ENCODE results near the gene PAGR1. TPM values are rescaled to one million over a fixed set of nuclear protein-coding genes. Genes with fewer than 3 reads are reported as not detected.

PAGR1 gene
- total and polyA plus RNA-seq, 4 donors: 7.3 to 18.7 (median 14.0) TPM

GRCh38 chr16:29821643-29822115 lies 5.7 kb downstream of the PAGR1 start:
- Histone ChIP-seq H3K9ac (ENCODE audit: low read depth in 1 of 2, low read length in 2 of 2) (peak overlapping the region; percentile 4 to 69), H3K4me3 (ENCODE audit: low read depth in 1 of 3, low read length in 3 of 3) (peak overlapping the region in 2 of 3 donors; percentile 71 to 96), H3K9me3 (ENCODE audit: control insufficient read depth in 4 of 4, low read length in 3 of 4) (no peaks in the 10 kb centered on the region), H3K36me3 (ENCODE audit: control insufficient read depth in 4 of 4, insufficient read depth in 3 of 4, low read depth in 1 of 4, low read length in 3 of 4) (peaks cover 0 to 9% (median 0%) of the 10 kb centered on the region in 4 donors), H3K27me3 (ENCODE audit: control insufficient read depth in 4 of 4, insufficient read depth in 4 of 4, low read length in 3 of 4) (no peaks in the 10 kb centered on the region), H3K4me1 (ENCODE audit: control insufficient read depth in 4 of 4, insufficient read depth in 4 of 4, low read length in 3 of 4) (peaks cover 15 to 55% (median 36%) of the 10 kb centered on the region in 4 donors), H3K27ac (ENCODE audit: low read depth in 1 of 2, low read length in 2 of 2) (peak overlapping the region; percentile 77 to 86)
- WGBS: 55% methylated on average over 7 of the region's 7 CpGs
- no peak for DNase-seq (ENCODE audit: low spot score)
- TF ChIP-seq RAD21 (IDR thresholded peaks at IDR 0.05) (no peak), FOXA2 (IDR thresholded peaks at IDR 0.05) (no peak), ATF3 (IDR thresholded peaks at IDR 0.05) (no peak)
- TF ChIP-seq, protein P1, sequence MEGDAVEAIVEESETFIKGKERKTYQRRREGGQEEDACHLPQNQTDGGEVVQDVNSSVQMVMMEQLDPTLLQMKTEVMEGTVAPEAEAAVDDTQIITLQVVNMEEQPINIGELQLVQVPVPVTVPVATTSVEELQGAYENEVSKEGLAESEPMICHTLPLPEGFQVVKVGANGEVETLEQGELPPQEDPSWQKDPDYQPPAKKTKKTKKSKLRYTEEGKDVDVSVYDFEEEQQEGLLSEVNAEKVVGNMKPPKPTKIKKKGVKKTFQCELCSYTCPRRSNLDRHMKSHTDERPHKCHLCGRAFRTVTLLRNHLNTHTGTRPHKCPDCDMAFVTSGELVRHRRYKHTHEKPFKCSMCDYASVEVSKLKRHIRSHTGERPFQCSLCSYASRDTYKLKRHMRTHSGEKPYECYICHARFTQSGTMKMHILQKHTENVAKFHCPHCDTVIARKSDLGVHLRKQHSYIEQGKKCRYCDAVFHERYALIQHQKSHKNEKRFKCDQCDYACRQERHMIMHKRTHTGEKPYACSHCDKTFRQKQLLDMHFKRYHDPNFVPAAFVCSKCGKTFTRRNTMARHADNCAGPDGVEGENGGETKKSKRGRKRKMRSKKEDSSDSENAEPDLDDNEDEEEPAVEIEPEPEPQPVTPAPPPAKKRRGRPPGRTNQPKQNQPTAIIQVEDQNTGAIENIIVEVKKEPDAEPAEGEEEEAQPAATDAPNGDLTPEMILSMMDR (IDR thresholded peaks at IDR 0.05; ENCODE audit: low read depth, low read length, missing input control): no peak

DNA sequence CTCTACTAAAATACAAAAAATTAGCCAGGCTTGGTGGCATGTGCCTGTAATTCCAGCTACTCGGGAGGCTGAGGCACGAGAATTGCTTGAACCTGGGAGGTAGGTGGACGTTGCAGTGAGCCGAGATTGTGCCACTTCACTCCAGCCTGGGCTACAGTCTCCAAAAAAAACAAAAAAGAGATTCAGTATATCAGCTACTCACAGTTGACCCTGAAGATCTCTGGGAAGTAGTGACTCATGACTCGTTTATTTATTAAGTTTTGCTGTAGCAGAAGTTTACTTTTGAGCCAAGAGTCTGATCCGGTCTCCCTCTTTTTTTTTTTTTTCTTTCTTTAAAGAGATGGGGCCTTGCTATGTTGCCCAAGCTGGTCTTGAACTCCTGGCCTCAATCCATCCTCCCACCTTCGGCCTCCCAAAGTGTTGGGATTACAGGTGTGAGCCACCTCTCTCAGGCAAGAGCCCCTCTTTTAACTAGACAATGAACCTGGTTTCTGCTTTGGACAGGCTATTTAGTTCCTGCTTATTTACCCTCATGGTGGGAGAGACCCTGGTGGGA lies 8.7 kb downstream of the PAGR1 start:
- Histone ChIP-seq H3K36me3 (ENCODE audit: control insufficient read depth in 4 of 4, insufficient read depth in 3 of 4, low read depth in 1 of 4, low read length in 3 of 4) (no peaks in the 10 kb centered on the region), H3K4me1 (ENCODE audit: control insufficient read depth in 4 of 4, insufficient read depth in 4 of 4, low read length in 3 of 4) (peaks cover 18 to 42% (median 30%) of the 10 kb centered on the region in 4 donors), H3K4me3 (ENCODE audit: low read depth in 1 of 3, low read length in 3 of 3) (no peak overlapping the region), H3K9ac (ENCODE audit: low read depth in 1 of 2, low read length in 2 of 2) (no peak overlapping the region), H3K27ac (ENCODE audit: low read depth in 1 of 2, low read length in 2 of 2) (peak overlapping the region; percentile 19 to 30), H3K9me3 (ENCODE audit: control insufficient read depth in 4 of 4, low read length in 3 of 4) (no peaks in the 10 kb centered on the region), H3K27me3 (ENCODE audit: control insufficient read depth in 4 of 4, insufficient read depth in 4 of 4, low read length in 3 of 4) (no peaks in the 10 kb centered on the region)
- TF ChIP-seq ATF3 (IDR thresholded peaks at IDR 0.05) (no peak), NR2F2 (IDR thresholded peaks at IDR 0.05) (peak; percentile 65), JUND (IDR thresholded peaks at IDR 0.05) (peak; percentile 20 to 65)
- WGBS: 64% methylated on average over 7 of the region's 7 CpGs
- no peak for DNase-seq (ENCODE audit: low spot score)

DNA sequence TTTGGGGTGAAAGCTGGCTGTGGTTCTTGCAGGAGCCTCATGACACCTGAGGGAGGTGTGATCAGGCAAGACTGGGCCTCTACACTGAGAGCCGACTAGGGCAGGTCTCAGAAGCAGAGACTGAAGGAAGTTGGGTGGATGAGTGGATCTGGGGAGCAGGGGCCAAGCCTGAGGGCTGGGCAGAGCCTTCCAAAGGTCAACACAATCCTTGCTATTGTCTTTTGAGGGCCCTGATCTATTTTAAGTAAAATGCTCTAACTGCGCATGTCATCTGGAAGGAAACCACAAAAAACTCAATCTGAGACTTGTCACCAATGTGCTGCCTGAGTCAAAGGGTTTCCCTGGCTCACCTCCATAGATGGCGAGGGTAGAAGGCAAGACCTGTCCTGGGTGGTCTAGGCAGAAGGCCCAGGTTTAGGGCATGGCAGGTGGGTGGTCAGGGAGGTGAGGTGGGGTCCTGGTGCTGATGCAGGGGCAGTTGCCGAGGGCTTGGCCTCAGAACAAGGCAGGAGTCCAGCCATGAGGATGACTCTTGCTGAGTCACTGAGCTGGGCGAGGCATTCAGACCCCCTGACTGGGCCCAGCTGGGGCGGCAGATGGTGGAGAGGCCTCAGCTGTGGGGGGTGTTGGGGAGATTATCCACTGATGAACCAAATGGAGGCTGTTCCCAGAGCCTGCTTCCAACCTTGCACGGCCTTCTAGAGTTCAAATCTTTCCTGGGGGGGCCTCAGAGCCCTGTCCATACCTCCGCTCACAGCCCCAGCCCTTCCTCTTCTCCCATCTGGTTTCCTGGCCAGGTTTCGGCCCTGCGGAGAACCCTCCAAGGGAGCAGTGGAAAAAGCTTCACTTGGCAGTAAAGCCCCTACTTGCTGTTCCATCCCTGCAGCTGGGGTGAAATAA lies 9.4 kb downstream of the PAGR1 start:
- Histone ChIP-seq H3K9me3 (ENCODE audit: control insufficient read depth in 4 of 4, low read length in 3 of 4) (no peaks in the 10 kb centered on the region), H3K27ac (ENCODE audit: low read depth in 1 of 2, low read length in 2 of 2) (peak overlapping the region; percentile 19 to 30), H3K4me3 (ENCODE audit: low read depth in 1 of 3, low read length in 3 of 3) (no peak overlapping the region), H3K36me3 (ENCODE audit: control insufficient read depth in 4 of 4, insufficient read depth in 3 of 4, low read depth in 1 of 4, low read length in 3 of 4) (no peaks in the 10 kb centered on the region), H3K27me3 (ENCODE audit: control insufficient read depth in 4 of 4, insufficient read depth in 4 of 4, low read length in 3 of 4) (no peaks in the 10 kb centered on the region), H3K9ac (ENCODE audit: low read depth in 1 of 2, low read length in 2 of 2) (no peak overlapping the region), H3K4me1 (ENCODE audit: control insufficient read depth in 4 of 4, insufficient read depth in 4 of 4, low read length in 3 of 4) (peaks cover 17 to 44% (median 27%) of the 10 kb centered on the region in 4 donors)
- TF ChIP-seq RAD21 (IDR thresholded peaks at IDR 0.05) (no peak), YY1 (IDR thresholded peaks at IDR 0.05) (no peak), RXRA (IDR thresholded peaks at IDR 0.05) (no peak), JUND (IDR thresholded peaks at IDR 0.05) (no peak), NR2F2 (IDR thresholded peaks at IDR 0.05) (no peak), TAF1 (conservative IDR thresholded peaks at IDR 0.05) (no peak), EGR1 (IDR thresholded peaks at IDR 0.05; ENCODE audit: low read depth in 2 of 2) (no peak), HNF4G (IDR thresholded peaks at IDR 0.05) (no peak)
- DNase-seq (ENCODE audit: low spot score): no peak
- WGBS: 80% methylated on average over 10 of the region's 10 CpGs

Measured in liver (tissue), 9 donors.